Measurements from ENCODE around the gene ROR1. TPM values are rescaled to one million over a fixed set of nuclear protein-coding genes. Genes with fewer than 3 reads are reported as not detected.

The ROR1 gene
- total and polyA plus RNA-seq, 3 donors from 2014 or later, result 3.3 to 5.1 (median 4.6) TPM

GRCh38 chr1:64055310-64055709 is 281.5 kb downstream of the ROR1 start:
- Histone ChIP-seq H3K9me3 (no peaks in the 10 kb centered on the region), H3K4me3 (no peak overlapping the region), H3K27ac (no peak overlapping the region), H3K36me3 (ENCODE audit: low read depth, missing control alignments) (no peaks in the 10 kb centered on the region), H3K27me3 (no peaks in the 10 kb centered on the region), H3K4me1 (no peaks in the 10 kb centered on the region)
- DNase-seq, result no peak
- TF ChIP-seq POLR2A (IDR thresholded peaks at IDR 0.05), result no peak
- TF ChIP-seq, protein P1, sequence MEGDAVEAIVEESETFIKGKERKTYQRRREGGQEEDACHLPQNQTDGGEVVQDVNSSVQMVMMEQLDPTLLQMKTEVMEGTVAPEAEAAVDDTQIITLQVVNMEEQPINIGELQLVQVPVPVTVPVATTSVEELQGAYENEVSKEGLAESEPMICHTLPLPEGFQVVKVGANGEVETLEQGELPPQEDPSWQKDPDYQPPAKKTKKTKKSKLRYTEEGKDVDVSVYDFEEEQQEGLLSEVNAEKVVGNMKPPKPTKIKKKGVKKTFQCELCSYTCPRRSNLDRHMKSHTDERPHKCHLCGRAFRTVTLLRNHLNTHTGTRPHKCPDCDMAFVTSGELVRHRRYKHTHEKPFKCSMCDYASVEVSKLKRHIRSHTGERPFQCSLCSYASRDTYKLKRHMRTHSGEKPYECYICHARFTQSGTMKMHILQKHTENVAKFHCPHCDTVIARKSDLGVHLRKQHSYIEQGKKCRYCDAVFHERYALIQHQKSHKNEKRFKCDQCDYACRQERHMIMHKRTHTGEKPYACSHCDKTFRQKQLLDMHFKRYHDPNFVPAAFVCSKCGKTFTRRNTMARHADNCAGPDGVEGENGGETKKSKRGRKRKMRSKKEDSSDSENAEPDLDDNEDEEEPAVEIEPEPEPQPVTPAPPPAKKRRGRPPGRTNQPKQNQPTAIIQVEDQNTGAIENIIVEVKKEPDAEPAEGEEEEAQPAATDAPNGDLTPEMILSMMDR (IDR thresholded peaks at IDR 0.05), result no peak
- intact Hi-C loops (cut with DNase I; ENCODE audit: low total_unique reads), result no loop called here
- 90 to 91% methylated on average over 2 of the region's 2 CpGs for WGBS, 2 donors

- WGBS, 2 donors, result 95% methylated on average over 4 of the region's 4 CpGs
- DNase-seq, result no peak
- Histone ChIP-seq H3K27me3 (no peaks in the 10 kb centered on the region), H3K4me1 (no peaks in the 10 kb centered on the region), H3K27ac (no peak overlapping the region), H3K9me3 (no peaks in the 10 kb centered on the region), H3K4me3 (no peak overlapping the region), H3K36me3 (ENCODE audit: low read depth, missing control alignments) (no peaks in the 10 kb centered on the region)
- TF ChIP-seq POLR2A (IDR thresholded peaks at IDR 0.05), result no peak
- TF ChIP-seq, protein P1 (IDR thresholded peaks at IDR 0.05), result no peak
- intact Hi-C loops (cut with DNase I; ENCODE audit: low total_unique reads), result no loop called here
These were observed 285.7 kb downstream of the ROR1 start for GRCh38 chr1:64059556-64059955.

DNA sequence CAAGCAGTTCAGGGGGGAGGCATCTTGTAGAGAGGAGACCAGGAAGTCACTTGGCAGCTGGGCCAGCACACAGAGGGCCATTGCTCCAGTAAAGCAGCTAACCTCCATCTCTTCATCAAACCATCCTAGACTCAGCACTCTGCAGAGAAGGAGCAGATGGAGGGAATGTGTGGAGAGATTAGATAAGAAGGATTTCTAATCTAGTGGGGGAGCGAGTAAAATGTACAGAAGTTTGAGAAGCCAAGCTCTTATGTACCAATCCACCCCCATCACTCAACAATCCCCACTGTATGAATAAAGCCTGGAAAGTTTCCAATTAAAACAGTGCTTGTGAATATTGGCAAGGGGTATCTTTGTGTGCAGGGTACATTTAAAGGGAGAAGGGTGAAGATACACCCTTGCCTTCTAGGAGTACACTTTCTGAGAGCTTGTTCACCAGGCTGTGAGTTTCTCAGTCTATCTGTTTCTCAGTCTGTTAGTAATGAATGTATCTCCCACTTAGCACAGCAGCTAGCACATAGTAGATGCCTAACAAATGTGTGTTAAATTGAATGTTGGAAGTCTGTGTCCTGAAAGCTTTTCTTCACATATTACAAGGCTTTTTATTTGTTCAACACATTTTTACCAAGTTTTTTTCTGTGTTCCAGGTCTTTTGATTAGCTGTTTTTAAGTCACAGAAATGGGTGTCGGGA is 286.9 kb downstream of the ROR1 start:
- no peaks in the 10 kb centered on the region for H3K36me3 ChIP-seq (ENCODE audit: low read depth, missing control alignments)
- intact Hi-C loops (cut with DNase I; ENCODE audit: low total_unique reads), result no loop called here
- H3K27ac ChIP-seq, result no peak overlapping the region
- no peaks in the 10 kb centered on the region for H3K4me1 ChIP-seq
- no peaks in the 10 kb centered on the region for H3K27me3 ChIP-seq
- DNase-seq, result no peak
- no peak overlapping the region for H3K4me3 ChIP-seq
- no peaks in the 10 kb centered on the region for H3K9me3 ChIP-seq
- WGBS, 2 donors, result 77 to 81% methylated on average over 2 of the region's 2 CpGs
- TF ChIP-seq, protein P1 (IDR thresholded peaks at IDR 0.05), result no peak
- no peak for TF ChIP-seq POLR2A (IDR thresholded peaks at IDR 0.05)

DNA sequence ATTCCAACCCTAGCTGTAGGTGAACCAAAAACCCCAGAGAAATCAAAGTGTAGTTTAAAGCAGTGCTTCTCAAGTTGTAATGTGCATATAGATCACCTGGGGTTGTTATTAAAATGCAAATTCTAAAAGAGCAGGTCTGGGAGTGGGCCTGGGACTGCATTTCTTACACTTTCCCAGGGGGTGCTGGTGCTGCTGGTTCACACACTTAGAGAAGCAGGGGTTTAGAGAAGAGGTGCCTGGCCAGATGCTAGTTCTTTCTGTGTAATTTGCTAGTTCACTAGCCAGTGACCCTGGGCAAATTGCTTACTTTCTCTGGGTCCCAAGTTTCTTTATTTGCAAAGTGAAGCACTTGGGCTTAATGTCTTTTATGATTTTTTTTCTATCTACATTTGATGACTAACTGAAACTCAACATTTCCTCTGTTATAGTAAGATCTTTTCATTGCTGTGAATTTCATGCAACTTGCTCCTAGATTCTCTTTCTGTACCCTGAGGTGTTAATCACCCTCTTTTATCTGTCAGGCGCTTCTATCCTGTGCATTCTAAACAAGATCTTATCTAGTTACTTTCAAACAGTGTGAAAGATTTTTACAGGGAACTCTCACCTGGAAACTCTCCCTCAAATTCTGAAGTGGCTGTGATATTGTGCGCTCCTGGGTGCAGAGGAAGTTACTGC is 287.8 kb downstream of the ROR1 start:
- no peaks in the 10 kb centered on the region for H3K36me3 ChIP-seq (ENCODE audit: low read depth, missing control alignments)
- H3K27me3 ChIP-seq, result no peaks in the 10 kb centered on the region
- no peaks in the 10 kb centered on the region for H3K9me3 ChIP-seq
- no peaks in the 10 kb centered on the region for H3K4me1 ChIP-seq
- intact Hi-C loops (cut with DNase I; ENCODE audit: low total_unique reads), result no loop called here
- 88 to 93% methylated on average over 2 of the region's 2 CpGs for WGBS, 2 donors
- no peak overlapping the region for H3K4me3 ChIP-seq
- TF ChIP-seq POLR2A (IDR thresholded peaks at IDR 0.05), result no peak
- TF ChIP-seq, protein P1 (IDR thresholded peaks at IDR 0.05), result no peak
- DNase-seq, result no peak
- no peak overlapping the region for H3K27ac ChIP-seq

Measured in testis (tissue), 3 donors.